Activated CD4-positive, alpha-beta T cell treated with anti-CD3 and anti-CD28 coated beads for 36 hours (primary cell): ENCODE data around the gene UBE2M. TPM values are rescaled to one million over a fixed set of nuclear protein-coding genes. Genes with fewer than 3 reads are reported as not detected.

ENCODE experiments used
- ATAC-seq: fragments of 200-7000 bp; cut with Tn5 transposase; one replicate; pipeline ENCODE4 v1.10.0; 2021; ENCODE audit warnings: mild to moderate bottlenecking, moderate library complexity
- CTCF ChIA-PET: fragments of 350-600 bp; sonication (Branson Sonifier 250); formaldehyde crosslinking; loops from one replicate; lab custom pipeline; 2021; ENCODE audit warnings: antibody characterized with exemption; lab: Charles Lee
- POLR2A ChIA-PET: fragments of 350-600 bp; sonication (Branson Sonifier 250); formaldehyde crosslinking; loops from one replicate; lab custom pipeline; 2021; ENCODE audit warnings: antibody characterized with exemption, inconsistent platforms; lab: Charles Lee
- DNase-seq: peaks from one replicate; pipeline ENCODE4 v3.0.0-alpha.2; 2020
- H3K27ac Mint-ChIP-seq: one replicate; pipeline ENCODE4 v1.8.0; 2021; ENCODE audit warnings: mixed read lengths
- H3K27me3 Mint-ChIP-seq: one replicate; pipeline ENCODE4 v1.8.0; 2021; ENCODE audit warnings: mixed read lengths
- H3K36me3 Mint-ChIP-seq: one replicate; pipeline ENCODE4 v1.8.0; 2021; ENCODE audit warnings: low read depth, mixed read lengths
- H3K4me1 Mint-ChIP-seq: one replicate; pipeline ENCODE4 v1.8.0; 2021; ENCODE audit warnings: mixed read lengths
- H3K4me3 Mint-ChIP-seq: one replicate; pipeline ENCODE4 v1.8.0; 2021; ENCODE audit warnings: mild to moderate bottlenecking, moderate library complexity, mixed read lengths
- H3K9me3 Mint-ChIP-seq: one replicate; pipeline ENCODE4 v1.8.0; 2021; ENCODE audit warnings: low read depth, mixed read lengths
- intact Hi-C, 2 experiments: fragments of 100-400 bp; cut with DNase I in 1 of 2; cut with micrococcal nuclease in 1 of 2; formaldehyde crosslinking; loops; one replicate each; pipeline versions ENCODE4 v1.14.2 to v1.15.1; 2022 to 2024; cut with DNase I, micrococcal nuclease
- total RNA-seq, 2 experiments: library from RNA; stranded (reverse); gene quantifications; one replicate each; pipeline ENCODE4 v1.2.3, GENCODE V29; 2021

The UBE2M gene
- total RNA-seq, 2 experiments from 2014 or later = 115 to 138 TPM

DNA sequence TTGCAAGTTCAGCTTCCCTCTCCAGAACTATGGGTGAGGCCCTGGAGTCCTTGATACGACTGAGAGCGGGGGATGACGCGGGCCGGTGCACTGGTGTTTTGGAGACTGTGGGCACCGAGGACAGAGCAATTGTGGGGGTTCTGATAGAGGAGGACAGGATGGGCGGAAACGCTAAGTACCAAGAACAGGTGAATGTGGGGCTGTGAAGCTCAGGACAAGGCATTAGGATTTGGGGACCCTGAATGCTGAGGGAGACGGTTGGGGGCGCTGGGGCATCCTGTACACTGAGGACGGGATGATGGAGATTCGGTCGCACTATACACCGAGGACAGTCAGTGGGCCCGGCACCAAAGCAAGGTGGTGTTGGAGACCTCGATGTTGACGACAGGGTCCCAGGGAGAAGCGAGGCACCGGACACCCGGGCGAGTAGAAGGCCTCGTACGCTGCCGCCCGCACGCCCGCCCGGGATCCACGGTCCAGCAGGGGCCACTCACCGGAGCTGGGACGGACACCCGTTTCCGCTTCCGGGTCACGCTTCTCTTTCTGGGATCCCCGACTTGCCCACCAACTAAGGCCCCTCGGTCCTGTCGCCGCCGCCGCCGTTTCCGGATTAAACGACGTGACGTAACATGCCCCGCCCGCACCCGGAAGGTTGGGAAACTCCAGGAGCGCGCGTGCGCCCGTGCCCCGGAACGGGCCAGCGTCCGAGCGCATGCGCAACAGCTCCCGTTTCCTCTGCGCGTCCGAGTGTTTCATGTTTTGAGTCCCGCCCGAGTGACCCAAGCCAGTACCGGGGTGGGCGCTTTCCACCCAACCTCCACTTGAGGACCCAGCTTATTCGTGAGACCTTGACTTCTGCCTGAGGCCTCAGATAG, 3.7 kb downstream of the UBE2M start, which contains the start of gene CHMP2A:
Gene CHMP2A (minus strand): TSS at position 612 of the 875 bp plus-strand sequence. CDS start 893 bp downstream, outside the sequence.
- peaks cover 42% of the 10 kb centered on the region for H3K4me1 Mint-ChIP-seq
- H3K27me3 Mint-ChIP-seq = no peaks in the 10 kb centered on the region
- peak; percentile 34 for ATAC-seq
- H3K9me3 Mint-ChIP-seq = no peaks in the 10 kb centered on the region
- DNase-seq = peak; percentile 99
- H3K36me3 Mint-ChIP-seq = peaks cover 78% of the 10 kb centered on the region
- H3K4me3 Mint-ChIP-seq = peak within 1 kb of the TSS; percentile 92
- POLR2A ChIA-PET = interaction anchor here (0.8 to 3.5 kb wide), 4 partner anchors 10 to 41 kb away, joined by 3 to 41 read pairs (median 6); partner anchors contain the start of gene TRIM28
- CTCF ChIA-PET = interaction anchor here (0.7 to 2.1 kb wide), 7 partner anchors 9 to 66 kb away, joined by 3 to 20 read pairs (median 5); partner anchors contain the start of genes TRIM28 and ZBTB45
- H3K27ac Mint-ChIP-seq = peak within 1 kb of the TSS; percentile 95
- intact Hi-C loops = loop anchor here (1.0 kb wide), 4 partner anchors 9 to 88 kb away; partner anchors contain the start of genes TRIM28 (in 1 of the 2) and ZBTB45 (in 1 of the 2)

DNA sequence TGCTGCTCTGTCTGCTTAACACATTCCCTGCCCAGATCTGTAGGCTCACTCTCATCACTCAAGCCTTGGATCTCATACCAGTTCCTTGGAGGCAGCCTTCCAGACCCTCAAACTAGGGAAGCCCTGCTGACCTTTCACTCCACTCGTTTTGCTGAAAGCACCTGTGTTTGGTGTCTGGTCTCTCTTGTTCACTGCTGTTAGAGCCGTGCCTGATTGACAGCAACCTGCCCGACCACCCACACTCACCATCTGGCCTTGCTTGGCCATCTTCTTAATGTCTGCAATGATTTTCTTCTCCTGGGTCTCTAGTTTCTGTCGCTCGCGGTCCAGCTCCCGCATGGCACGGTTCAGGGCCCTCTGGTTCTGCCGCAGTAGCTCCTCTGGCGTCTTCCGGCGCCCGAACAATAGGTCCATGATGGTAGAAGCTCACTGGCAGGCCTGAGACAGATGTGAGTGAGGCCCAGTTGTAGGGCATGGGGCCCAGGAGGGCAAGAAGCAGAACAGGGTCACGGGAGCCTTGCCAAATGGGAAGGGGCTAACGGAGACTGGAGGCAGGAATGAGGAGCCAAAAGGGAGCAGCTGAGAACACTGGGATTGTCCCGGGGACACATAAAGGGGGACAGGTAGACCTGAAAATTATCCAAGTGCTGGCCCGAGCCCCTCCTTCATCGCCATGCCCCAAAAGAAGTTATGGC, 4.5 kb downstream of the UBE2M start:
- ChIA-PET POLR2A (interaction anchor here (1.0 to 3.5 kb wide), 2 partner anchors 9 to 34 kb away, joined by 3 to 41 read pairs; partner anchors contain the start of genes TRIM28 and ZBTB45), CTCF (interaction anchor here (0.7 to 2.1 kb wide), 5 partner anchors 10 to 65 kb away, joined by 3 to 20 read pairs (median 5); partner anchors contain the start of genes TRIM28 and ZBTB45)
- intact Hi-C loops = loop anchor here in 1 of 2 experiments (1.0 kb wide), 1 partner anchor 9 kb away; no protein-coding TSS in a partner anchor
- DNase-seq (no peak), ATAC-seq (no peak)
- no peaks in the 10 kb centered on the region for H3K9me3 Mint-ChIP-seq
- H3K4me3 Mint-ChIP-seq = peak overlapping the region; percentile 92
- peak overlapping the region; percentile 95 for H3K27ac Mint-ChIP-seq
- H3K4me1 Mint-ChIP-seq = peaks cover 41% of the 10 kb centered on the region
- peaks cover 81% of the 10 kb centered on the region for H3K36me3 Mint-ChIP-seq
- H3K27me3 Mint-ChIP-seq = no peaks in the 10 kb centered on the region

DNA sequence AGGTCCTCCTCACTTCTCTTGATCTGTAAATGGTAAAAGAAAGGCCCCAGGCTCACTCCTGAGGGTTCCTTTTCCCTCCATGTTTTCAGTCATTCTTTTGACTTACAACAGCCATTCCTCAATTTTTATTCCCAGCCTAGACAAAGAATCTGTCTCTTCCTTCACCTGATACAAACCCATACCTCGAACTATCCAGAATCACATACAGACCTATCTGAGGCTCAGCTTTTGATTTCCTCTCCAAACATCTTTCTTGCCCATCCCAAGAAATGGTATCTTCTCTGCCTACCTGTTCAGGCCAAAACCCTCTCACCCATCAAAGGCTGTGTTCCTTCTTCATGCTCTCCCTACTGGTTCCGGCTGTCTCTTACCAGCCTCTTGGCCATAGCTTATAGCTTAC, 5.8 kb downstream of the UBE2M start:
- Mint-ChIP-seq H3K9me3 (no peaks in the 10 kb centered on the region), H3K27me3 (no peaks in the 10 kb centered on the region), H3K4me3 (peak overlapping the region; percentile 0), H3K36me3 (peaks cover 86% of the 10 kb centered on the region), H3K4me1 (peaks cover 45% of the 10 kb centered on the region), H3K27ac (peak overlapping the region; percentile 16)
- ChIA-PET CTCF (interaction anchor here (1.0 kb wide), 1 partner anchor 144 kb away, joined by 3 read pairs; the partner anchor contains the start of gene ZNF584), POLR2A (interaction anchor here (0.7 to 3.5 kb wide), 2 partner anchors 8 to 39 kb away, joined by 3 to 41 read pairs; partner anchors contain the start of gene TRIM28)
- DNase-seq (no peak), ATAC-seq (no peak)
- intact Hi-C loops = no loop called here

DNA sequence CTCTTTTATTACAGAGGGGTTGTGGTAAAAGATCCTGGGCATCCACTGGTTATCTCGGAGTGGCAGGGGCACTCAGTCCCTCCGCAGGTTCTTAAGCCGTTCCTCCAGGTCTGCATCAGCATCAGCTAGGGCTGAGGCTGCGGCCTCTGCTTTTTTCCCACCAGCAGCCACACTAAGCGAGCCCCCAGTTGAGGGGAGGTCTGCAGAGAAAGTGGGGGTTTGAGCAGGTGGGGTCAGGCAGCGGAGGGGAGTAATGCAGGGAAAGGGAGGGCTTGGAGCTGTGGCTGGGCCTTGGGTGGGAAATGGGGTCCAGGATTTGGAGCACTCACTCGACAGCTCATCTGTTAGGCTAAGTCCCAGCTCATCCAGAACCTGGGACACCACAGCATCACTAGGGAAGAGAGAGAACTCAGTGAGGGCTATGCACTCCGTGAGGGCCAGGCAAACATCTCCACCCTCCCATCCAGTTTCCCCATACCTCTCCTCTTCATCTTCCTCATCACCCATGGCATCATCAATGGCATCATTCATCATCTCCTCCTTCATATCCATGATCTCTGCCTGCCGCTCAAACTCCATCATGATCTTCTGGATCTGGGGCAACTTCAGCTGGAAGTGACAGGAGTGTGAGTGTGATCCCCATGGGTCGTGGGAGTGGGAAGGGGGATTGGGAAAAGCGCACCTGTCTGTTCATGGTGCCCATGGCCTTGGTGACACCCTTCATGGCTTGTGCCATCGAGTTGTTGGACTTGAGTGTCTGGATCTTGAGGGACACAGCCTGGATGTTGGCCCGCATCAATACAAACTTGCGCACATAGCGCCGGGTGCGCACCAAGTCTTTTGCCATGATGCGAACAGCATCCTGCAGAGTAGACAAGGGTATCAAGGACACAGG, 6.6 kb downstream of the UBE2M start:
- intact Hi-C loops = no loop called here
- ATAC-seq (no peak), DNase-seq (no peak)
- ChIA-PET CTCF (no interaction called here), POLR2A (interaction anchor here (3.5 kb wide), 1 partner anchor 7 kb away, joined by 41 read pairs; the partner anchor contains the start of gene TRIM28)
- H3K27ac Mint-ChIP-seq = no peak overlapping the region
- H3K9me3 Mint-ChIP-seq = no peaks in the 10 kb centered on the region
- peaks cover 87% of the 10 kb centered on the region for H3K36me3 Mint-ChIP-seq
- peaks cover 45% of the 10 kb centered on the region for H3K4me1 Mint-ChIP-seq
- no peak overlapping the region for H3K4me3 Mint-ChIP-seq
- no peaks in the 10 kb centered on the region for H3K27me3 Mint-ChIP-seq

DNA sequence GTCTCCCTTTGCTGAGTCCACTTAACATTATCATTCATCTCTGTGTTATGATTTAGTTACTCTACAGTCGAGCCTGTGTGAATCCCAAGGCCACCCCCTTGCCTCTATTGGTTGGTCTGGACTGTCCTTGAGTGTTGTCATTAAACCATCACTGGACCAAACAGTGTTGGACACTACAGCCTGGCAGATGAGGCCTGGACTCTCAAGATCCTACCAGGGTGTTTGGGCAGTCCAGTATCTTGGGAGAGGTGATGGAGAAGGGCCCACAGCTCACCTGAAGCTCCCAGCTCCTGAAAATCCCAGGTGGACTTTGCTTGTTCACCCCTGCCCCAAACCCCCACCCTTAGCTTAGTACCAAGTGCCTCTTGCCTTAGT, 7.3 kb downstream of the UBE2M start:
- ChIA-PET POLR2A (no interaction called here), CTCF (interaction anchor here (1.5 kb wide), 1 partner anchor 8 kb away, joined by 4 read pairs; the partner anchor contains the start of gene UBE2M)
- DNase-seq (no peak), ATAC-seq (no peak)
- Mint-ChIP-seq H3K36me3 (peaks cover 87% of the 10 kb centered on the region), H3K4me3 (no peak overlapping the region), H3K9me3 (no peaks in the 10 kb centered on the region), H3K4me1 (peaks cover 45% of the 10 kb centered on the region), H3K27ac (peak overlapping the region; percentile 47), H3K27me3 (no peaks in the 10 kb centered on the region)
- intact Hi-C loops = no loop called here

DNA sequence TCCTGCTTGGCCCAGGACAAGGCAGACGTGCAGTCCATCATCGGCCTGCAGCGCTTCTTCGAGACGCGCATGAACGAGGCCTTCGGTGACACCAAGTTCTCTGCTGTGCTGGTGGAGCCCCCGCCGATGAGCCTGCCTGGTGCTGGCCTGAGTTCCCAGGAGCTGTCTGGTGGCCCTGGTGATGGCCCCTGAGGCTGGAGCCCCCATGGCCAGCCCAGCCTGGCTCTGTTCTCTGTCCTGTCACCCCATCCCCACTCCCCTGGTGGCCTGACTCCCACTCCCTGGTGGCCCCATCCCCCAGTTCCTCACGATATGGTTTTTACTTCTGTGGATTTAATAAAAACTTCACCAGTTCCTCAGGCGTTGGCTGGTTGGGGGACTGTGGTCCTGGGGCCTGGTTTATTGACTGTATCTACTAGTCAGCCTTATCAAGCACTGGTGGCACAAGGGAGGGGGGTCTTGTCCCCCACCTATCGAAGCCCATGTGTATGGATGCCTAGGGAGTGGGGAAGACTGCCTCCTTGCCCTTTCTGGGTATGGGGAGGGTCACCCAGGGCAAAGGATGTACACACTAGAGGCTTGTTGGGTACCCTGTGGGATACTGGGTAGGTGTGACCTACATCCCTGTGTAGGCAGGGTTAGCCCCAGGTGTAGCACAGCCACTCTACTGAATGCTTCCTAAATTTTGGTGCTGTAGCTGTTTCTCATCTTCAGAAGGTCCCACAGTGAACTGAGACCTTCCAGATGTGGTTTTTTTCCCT, 7.9 kb downstream of the UBE2M start:
- no peak overlapping the region for H3K4me3 Mint-ChIP-seq
- H3K9me3 Mint-ChIP-seq = no peaks in the 10 kb centered on the region
- CTCF ChIA-PET = interaction anchor here (1.5 kb wide), 1 partner anchor 8 kb away, joined by 4 read pairs; the partner anchor contains the start of gene UBE2M
- no peak overlapping the region for H3K27ac Mint-ChIP-seq
- peaks cover 48% of the 10 kb centered on the region for H3K4me1 Mint-ChIP-seq
- H3K27me3 Mint-ChIP-seq = no peaks in the 10 kb centered on the region
- DNase-seq (no peak), ATAC-seq (no peak)
- intact Hi-C loops = no loop called here
- POLR2A ChIA-PET = no interaction called here
- peaks cover 88% of the 10 kb centered on the region for H3K36me3 Mint-ChIP-seq

DNA sequence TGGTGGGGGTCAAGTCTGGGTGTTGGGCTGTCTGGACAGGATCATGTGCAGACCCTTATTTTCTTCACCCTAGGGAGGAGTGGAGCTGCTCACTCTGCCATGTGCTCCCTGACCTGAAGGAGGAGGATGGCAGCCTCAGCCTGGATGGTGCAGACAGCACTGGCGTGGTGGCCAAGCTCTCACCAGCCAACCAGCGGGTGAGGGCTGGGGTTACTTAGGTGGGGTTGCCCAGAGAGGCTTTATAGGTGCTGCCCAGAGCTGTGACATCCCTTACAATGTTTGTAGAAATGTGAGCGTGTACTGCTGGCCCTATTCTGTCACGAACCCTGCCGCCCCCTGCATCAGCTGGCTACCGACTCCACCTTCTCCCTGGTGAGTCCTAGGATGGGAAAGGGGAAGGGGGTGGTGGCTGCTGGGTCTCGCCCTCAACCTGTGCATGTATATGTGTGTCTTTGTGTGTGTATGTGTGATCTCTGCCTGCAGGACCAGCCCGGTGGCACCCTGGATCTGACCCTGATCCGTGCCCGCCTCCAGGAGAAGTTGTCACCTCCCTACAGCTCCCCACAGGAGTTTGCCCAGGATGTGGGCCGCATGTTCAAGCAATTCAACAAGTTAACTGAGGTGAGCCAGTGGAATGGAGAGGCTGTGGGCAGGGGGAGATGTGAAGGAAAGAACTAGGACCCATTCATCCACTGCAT, 8.6 kb downstream of the UBE2M start:
- CTCF ChIA-PET = interaction anchor here (1.5 kb wide), 1 partner anchor 9 kb away, joined by 4 read pairs; the partner anchor contains the start of gene UBE2M
- H3K27ac Mint-ChIP-seq = no peak overlapping the region

DNA sequence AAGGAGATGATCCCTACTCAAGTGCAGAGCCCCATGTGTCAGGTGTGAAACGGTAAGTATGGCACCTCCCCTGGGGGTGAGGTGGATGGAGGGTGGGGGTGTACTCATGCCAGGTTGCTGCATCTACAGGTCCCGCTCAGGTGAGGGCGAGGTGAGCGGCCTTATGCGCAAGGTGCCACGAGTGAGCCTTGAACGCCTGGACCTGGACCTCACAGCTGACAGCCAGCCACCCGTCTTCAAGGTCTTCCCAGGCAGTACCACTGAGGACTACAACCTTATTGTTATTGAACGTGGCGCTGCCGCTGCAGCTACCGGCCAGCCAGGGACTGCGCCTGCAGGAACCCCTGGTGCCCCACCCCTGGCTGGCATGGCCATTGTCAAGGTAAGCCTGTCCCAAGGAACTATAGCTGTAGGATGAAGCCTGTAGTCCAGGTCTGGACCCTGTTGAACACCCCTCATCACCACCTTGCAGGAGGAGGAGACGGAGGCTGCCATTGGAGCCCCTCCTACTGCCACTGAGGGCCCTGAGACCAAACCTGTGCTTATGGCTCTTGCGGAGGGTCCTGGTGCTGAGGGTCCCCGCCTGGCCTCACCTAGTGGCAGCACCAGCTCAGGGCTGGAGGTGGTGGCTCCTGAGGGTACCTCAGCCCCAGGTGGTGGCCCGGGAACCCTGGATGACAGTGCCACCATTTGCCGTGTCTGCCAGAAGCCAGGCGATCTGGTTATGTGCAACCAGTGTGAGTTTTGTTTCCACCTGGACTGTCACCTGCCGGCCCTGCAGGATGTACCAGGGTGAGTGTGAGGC, 9.3 kb downstream of the UBE2M start:
- ATAC-seq (no peak), DNase-seq (no peak)
- no peak overlapping the region for H3K4me3 Mint-ChIP-seq
- no peaks in the 10 kb centered on the region for H3K27me3 Mint-ChIP-seq
- CTCF ChIA-PET = no interaction called here
- intact Hi-C loops = no loop called here
- H3K36me3 Mint-ChIP-seq = peaks cover 83% of the 10 kb centered on the region
- POLR2A ChIA-PET = interaction anchor here (0.6 kb wide), 1 partner anchor 173 kb away, joined by 6 read pairs; no protein-coding TSS in a partner anchor
- no peaks in the 10 kb centered on the region for H3K9me3 Mint-ChIP-seq
- H3K27ac Mint-ChIP-seq = no peak overlapping the region
- H3K4me1 Mint-ChIP-seq = peaks cover 40% of the 10 kb centered on the region

More for the DNA sequence above, 8.6 kb downstream of the UBE2M start:
- Mint-ChIP-seq H3K27me3 (no peaks in the 10 kb centered on the region), H3K9me3 (no peaks in the 10 kb centered on the region), H3K4me1 (peaks cover 42% of the 10 kb centered on the region), H3K4me3 (no peak overlapping the region), H3K36me3 (peaks cover 88% of the 10 kb centered on the region)
- POLR2A ChIA-PET = interaction anchor here (0.6 kb wide), 1 partner anchor 174 kb away, joined by 6 read pairs; no protein-coding TSS in a partner anchor
- ATAC-seq = no peak
- intact Hi-C loops = no loop called here
- DNase-seq = no peak
